Choroid plexus epithelial cell (primary cell): ENCODE results near the gene CLEC18B.
A peak's percentile ranks its signal among the peaks of the same experiment; 100 is the strongest.
"Not testable (repeated sequence)": the region's sequence is repeated elsewhere in the genome, so short reads cannot be mapped to it uniquely, and the experiment has no call there.

Experiments
- DNase-seq: peaks from one replicate; pipeline ENCODE4 v3.0.0-alpha.2; 2010; ENCODE audit warnings: low read depth
- H3K4me3 ChIP-seq: 2 replicates; pipeline ENCODE4 v1.5.1; 2011; ENCODE audit warnings: low read depth, mild to moderate bottlenecking, control low read depth, low read length, moderate library complexity
- CTCF ChIP-seq: conservative IDR thresholded peaks from 2 replicates; pipeline ENCODE4 v1.5.1; 2011; ENCODE audit warnings: low read depth, mild to moderate bottlenecking, control low read depth, inconsistent platforms, low read length, moderate library complexity

Gene CLEC18B

GRCh38 chr16:74439685-74440084, 18.4 kb upstream of the CLEC18B start:
- no peak overlapping the region for H3K4me3 ChIP-seq
- TF ChIP-seq CTCF: no peak
- no peak for DNase-seq

- H3K4me3 ChIP-seq: no peak overlapping the region
- no peak for DNase-seq
- no peak for TF ChIP-seq CTCF
Observed at GRCh38 chr16:74438492-74438979, 17.3 kb upstream of the CLEC18B start.

DNA sequence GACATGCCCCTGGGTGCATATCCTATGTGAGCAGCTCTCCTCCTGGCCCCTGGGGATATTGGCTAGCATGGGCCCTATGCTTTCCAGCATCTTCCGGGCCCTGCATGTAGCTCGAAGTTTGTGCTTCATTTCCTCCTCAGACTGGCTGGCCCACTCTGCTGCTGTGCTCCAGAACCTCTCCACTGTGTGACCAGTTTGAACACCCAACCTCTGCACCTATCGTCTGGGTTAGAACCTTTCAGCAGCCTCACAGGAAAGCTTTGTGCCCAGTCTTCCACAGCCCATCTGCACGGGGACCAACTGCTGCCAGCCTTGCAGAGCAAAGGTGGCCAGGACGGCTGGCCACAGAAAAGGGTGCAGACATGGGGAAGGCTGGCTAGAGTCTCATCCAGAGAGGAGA, 10.2 kb upstream of the CLEC18B start:
- no peak overlapping the region for H3K4me3 ChIP-seq
- DNase-seq: no peak
- no peak for TF ChIP-seq CTCF

DNA sequence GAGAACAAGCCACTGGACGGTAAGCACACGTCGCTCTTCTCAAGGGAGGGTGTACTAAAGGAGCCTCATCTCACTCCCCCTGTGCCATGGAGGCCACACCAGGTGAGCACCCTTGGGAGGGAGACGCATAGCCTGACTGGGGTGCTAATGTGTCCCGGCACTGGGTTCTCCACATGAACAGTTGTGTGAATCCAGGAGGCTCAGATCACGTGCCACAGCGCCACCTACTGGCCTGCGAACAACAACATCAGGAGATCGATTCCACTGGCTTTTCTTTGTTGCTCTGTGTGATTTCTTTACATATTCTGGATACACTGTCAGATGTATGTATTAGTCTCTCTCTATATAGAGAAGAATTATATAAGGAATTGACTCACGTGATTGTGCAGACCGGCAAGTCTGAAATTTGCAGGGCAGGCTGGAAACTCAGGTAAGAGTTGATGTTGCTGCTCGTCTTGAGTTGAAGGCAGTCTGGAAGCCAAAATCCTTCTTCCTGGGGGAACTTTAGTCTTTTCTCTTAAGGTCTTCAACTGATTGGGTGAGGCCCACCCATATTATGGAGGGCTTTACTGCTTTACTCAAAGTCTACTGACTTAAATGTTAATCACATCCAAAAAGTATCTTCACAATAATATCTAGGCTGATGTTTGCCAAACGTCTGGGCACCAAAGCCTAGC, 8.9 kb upstream of the CLEC18B start:
- TF ChIP-seq CTCF: peak; percentile 67
- DNase-seq: peak; percentile 46

DNA sequence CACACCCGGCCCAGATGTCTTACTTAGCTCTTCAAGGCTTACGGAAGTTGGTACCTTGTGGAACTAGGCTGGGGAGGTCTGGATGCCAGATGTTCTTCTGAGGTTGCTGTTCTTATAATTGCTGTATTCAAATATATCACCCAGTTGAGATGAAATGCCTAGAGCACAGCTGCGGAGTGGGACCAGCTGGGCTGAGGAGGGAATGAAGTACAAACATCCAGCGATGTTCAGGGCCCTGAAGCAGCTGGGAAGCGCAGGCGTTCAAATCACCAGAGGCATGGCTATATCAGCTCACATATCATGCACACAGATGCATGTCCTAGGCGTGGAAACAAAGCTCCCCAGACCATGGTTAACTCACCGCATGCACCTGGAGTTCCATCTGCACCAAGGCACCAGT, 7.2 kb upstream of the CLEC18B start:
- not testable (repeated sequence) for DNase-seq, H3K4me3 ChIP-seq

More for the DNA sequence above, 8.9 kb upstream of the CLEC18B start:
- not testable (repeated sequence) for H3K4me3 ChIP-seq

- not testable (repeated sequence) for DNase-seq, H3K4me3 ChIP-seq
Observed at GRCh38 chr16:74425751-74426150, 4.5 kb upstream of the CLEC18B start.

DNA sequence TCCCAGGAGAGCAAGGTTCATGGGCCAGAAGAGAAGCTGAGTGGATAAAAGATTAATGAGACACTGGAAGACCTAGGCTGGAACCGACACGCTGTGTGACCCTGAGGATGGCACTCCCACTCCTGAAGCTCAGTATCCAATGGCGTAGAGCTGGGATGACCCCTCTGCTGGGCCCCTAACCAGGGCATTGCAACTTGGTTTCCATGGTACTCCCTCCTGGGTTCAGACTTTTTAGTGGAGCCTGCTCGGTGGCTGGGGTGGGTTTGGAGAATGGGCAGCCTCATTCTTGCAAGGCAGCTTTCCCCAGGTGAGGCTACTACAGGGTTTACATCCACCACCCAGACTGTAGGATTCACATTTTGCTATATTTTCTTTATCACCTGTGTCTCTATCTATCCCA, 2.4 kb upstream of the CLEC18B start:
- not testable (repeated sequence) for H3K4me3 ChIP-seq, DNase-seq

DNA sequence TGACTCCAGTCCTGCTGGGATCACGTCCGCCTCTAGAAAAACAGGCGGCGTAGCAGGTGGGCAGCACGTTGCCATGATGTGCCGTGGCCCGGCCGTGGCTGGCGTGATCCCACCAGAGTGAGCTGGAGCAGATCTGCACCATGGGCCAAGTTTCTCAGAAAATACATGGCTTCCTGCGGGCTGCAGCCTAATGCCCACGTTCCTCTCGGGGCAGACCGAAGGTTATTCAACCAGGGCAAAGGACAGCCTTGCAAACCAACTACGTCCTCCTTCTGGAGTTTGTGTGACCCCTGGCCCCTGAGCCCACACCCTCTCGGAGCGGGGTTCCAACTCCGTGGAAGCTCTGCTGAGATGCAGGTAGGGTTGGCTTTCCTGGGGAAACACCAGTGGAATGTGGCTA, 808 bp upstream of the CLEC18B start:
- H3K4me3 ChIP-seq, DNase-seq: not testable (repeated sequence)

DNA sequence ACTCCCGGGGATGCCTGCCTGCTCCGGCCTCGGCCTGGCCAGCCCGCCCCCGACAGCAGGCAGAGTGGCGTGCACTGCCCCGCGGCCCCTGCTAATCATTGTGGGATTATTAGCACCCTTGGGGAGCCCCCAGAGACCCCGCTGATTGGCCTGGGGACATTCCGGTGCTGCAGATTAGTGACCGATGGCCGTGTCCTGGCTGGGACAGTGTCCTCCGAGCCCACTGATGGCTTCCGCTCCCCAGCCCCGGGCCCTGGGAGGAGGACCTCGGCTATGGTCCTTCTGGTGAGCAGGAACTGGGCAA, 156 bp upstream of the CLEC18B start:
- H3K4me3 ChIP-seq, DNase-seq: not testable (repeated sequence)

GRCh38 chr16:74419811-74420210, 1.5 kb downstream of the CLEC18B start:
- H3K4me3 ChIP-seq, DNase-seq: not testable (repeated sequence)

DNA sequence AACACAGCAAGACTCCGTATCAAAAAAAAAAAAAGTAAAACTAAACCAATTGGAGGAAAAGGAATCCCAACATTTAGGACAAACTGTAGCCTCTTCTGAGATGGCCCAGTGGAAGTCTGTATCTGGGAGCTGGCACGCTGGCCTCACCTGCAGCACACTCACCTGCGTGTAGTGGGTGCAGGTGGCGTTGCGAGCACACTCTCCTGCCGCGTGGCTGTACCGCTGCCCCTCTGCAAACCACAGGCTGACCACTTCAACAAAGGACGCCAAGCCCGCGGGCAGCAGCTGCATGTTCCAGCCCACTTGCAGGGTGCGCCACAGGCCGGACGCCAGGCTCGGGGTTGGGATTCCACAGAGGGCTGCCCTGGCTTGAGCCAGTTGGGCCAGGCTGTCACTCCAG, 3.4 kb downstream of the CLEC18B start:
- H3K4me3 ChIP-seq, DNase-seq: not testable (repeated sequence)

DNA sequence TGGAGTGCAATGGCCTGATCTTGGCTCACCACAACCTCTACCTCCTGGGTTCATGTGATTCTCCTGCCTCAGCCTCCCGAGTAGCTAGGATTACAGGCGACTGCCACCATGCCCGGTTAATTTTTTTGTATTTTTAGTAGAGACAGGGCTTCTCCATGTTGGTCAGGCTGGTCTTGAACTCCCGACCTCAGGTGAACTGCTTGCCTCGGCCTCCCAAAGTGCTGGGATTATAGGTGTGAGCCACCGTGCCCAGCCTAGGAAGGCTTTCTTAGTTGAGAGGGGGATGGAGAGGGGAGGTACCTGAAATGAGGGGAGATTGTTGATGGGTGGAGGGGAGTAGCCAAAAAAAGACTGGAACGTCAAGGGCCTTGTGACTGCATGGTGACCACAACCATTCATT, 7.4 kb downstream of the CLEC18B start:
- DNase-seq, H3K4me3 ChIP-seq: not testable (repeated sequence)

DNA sequence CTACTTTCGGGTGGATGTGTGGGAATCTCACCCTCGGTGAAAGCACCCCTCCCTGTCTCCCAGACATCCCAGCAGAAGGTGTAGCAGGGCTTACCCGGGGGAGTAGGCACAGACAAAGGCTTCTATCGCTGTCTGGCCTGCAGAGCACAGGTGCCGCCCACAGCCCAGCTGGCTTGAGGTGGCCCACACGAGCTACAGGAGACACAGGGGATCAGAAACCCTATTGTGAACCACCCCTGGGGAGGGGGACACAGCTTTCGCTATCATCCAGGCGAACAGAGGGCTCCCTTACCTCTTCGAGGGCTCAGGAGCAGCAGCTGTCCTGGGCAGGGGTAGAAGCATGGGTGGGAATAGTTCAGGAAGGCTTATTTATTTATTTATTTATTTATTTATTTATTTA, 7.8 kb downstream of the CLEC18B start:
- not testable (repeated sequence) for DNase-seq

DNA sequence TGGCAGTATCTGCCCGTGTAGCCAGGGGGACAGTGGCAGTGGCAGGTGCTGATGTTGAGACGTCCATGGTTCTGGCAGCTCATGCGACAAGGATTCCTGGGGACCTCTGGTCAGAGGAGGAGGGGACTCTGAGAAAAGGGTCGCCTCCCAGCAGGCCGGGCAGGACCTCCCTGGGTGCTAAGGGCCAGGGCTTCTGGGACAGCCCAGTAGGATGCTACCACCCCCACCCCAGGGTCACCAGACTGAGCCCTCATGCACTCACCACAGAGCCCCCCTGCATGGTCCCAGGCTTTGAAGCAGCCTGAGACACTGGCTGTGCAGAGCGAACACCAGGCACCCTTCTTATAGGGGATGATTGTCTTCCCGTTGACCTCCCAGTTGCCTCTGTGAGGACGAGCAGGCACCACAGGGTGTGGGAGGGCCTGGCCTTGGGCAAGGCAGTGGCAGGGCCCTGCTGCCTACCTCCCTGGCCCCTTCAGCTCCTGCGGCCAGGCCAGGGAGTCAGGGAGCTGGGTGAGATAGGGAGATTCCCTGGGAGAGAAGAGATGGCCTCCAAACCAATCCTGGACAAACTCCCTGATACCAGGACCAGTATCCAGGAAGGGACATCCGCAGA, 8.4 kb downstream of the CLEC18B start:
- not testable (repeated sequence) for DNase-seq, H3K4me3 ChIP-seq

More for the DNA sequence above, 7.8 kb downstream of the CLEC18B start:
- H3K4me3 ChIP-seq: not testable (repeated sequence)
